ENCODE results near the gene MIAT. TPM values are rescaled to one million over a fixed set of nuclear protein-coding genes. Genes with fewer than 3 reads are reported as not detected.
A peak's percentile ranks its signal among the peaks of the same experiment; 100 is the strongest.
"Not testable (repeated sequence)": the region's sequence is repeated elsewhere in the genome, so short reads cannot be mapped to it uniquely, and the experiment has no call there.

MIAT gene
- total RNA-seq, 1 experiment from 2014 or later: 1.9 TPM

- DNase-seq (ENCODE audit: low spot score): no peak
Measured at GRCh38 chr22:26700462-26700861, 43.1 kb downstream of the MIAT start.

- no peak for DNase-seq (ENCODE audit: low spot score)
Measured at GRCh38 chr22:26700886-26701285, 43.5 kb downstream of the MIAT start.

- no peak for DNase-seq (ENCODE audit: low spot score)
Measured at GRCh38 chr22:26701323-26701722, 43.9 kb downstream of the MIAT start.

GRCh38 chr22:26702906-26703830 lies 45.8 kb downstream of the MIAT start:
- DNase-seq (ENCODE audit: low spot score): no peak

- DNase-seq (ENCODE audit: low spot score): not testable (repeated sequence)
Measured at GRCh38 chr22:26705379-26705778, 48.0 kb downstream of the MIAT start.

GRCh38 chr22:26707090-26707489 lies 49.7 kb downstream of the MIAT start:
- DNase-seq (ENCODE audit: low spot score): no peak

- DNase-seq (ENCODE audit: low spot score): no peak
Measured at GRCh38 chr22:26707581-26707980, 50.2 kb downstream of the MIAT start.

GRCh38 chr22:26708256-26709009 lies 51.0 kb downstream of the MIAT start:
- DNase-seq (ENCODE audit: low spot score): no peak

GRCh38 chr22:26709617-26710390 lies 52.4 kb downstream of the MIAT start:
- DNase-seq (ENCODE audit: low spot score): peak; percentile 10

- DNase-seq (ENCODE audit: low spot score): no peak
Measured at GRCh38 chr22:26711205-26711963, 54.0 kb downstream of the MIAT start.

- DNase-seq (ENCODE audit: low spot score): no peak
Measured at GRCh38 chr22:26712158-26712557, 54.8 kb downstream of the MIAT start.

GRCh38 chr22:26713823-26714449 lies 56.5 kb downstream of the MIAT start:
- peak; percentile 68 for DNase-seq (ENCODE audit: low spot score)

- no peak for DNase-seq (ENCODE audit: low spot score)
Measured at GRCh38 chr22:26714971-26715370, 57.6 kb downstream of the MIAT start.

- DNase-seq (ENCODE audit: low spot score): no peak
Measured at GRCh38 chr22:26715392-26715936, 58.1 kb downstream of the MIAT start.

GRCh38 chr22:26718488-26718887 lies 61.1 kb downstream of the MIAT start:
- no peak for DNase-seq (ENCODE audit: low spot score)

GRCh38 chr22:26718905-26719304 lies 61.5 kb downstream of the MIAT start:
- peak; percentile 93 for DNase-seq (ENCODE audit: low spot score)

GRCh38 chr22:26722159-26722558 lies 64.8 kb downstream of the MIAT start:
- DNase-seq (ENCODE audit: low spot score): no peak

GRCh38 chr22:26724414-26724813 lies 67.0 kb downstream of the MIAT start:
- no peak for DNase-seq (ENCODE audit: low spot score)

- no peak for DNase-seq (ENCODE audit: low spot score)
Measured at GRCh38 chr22:26725012-26725676, 67.8 kb downstream of the MIAT start.
